GM19238 (cell line): Measurements from ENCODE around the gene MLLT10.
A peak's percentile ranks its signal among the peaks of the same experiment; 100 is the strongest.

Experiments used
- DNase-seq: peaks from one replicate; pipeline ENCODE4 v3.0.0; 2011; ENCODE audit warnings: low spot score; ENCODE audit not compliant: insufficient read length

The MLLT10 gene

GRCh38 chr10:21533467-21534279 is at the start of gene MLLT10:
Gene MLLT10 (plus strand): TSS chr10:21534232. CDS start chr10:21534645, 413 bp downstream.
- DNase-seq: peak; percentile 94

- no peak for DNase-seq
Measured at GRCh38 chr10:21487416-21488180, 46.4 kb upstream of the MLLT10 start.

- no peak for DNase-seq
Measured at GRCh38 chr10:21488246-21488956, 45.6 kb upstream of the MLLT10 start.

GRCh38 chr10:21488957-21489446 is 45.0 kb upstream of the MLLT10 start:
- no peak for DNase-seq

GRCh38 chr10:21490028-21490710 is 43.9 kb upstream of the MLLT10 start:
- DNase-seq: no peak

GRCh38 chr10:21490711-21491105 is 43.3 kb upstream of the MLLT10 start:
- DNase-seq: no peak

GRCh38 chr10:21492421-21492820 is 41.6 kb upstream of the MLLT10 start:
- DNase-seq: no peak

GRCh38 chr10:21493784-21494183 is 40.2 kb upstream of the MLLT10 start:
- no peak for DNase-seq

- DNase-seq: no peak
Measured at GRCh38 chr10:21494191-21495001, 39.6 kb upstream of the MLLT10 start.

- no peak for DNase-seq
Measured at GRCh38 chr10:21495002-21495751, 38.9 kb upstream of the MLLT10 start.

GRCh38 chr10:21495752-21496342 is 38.2 kb upstream of the MLLT10 start:
- DNase-seq: peak; percentile 93

- DNase-seq: no peak
Measured at GRCh38 chr10:21496343-21497176, 37.5 kb upstream of the MLLT10 start.

- DNase-seq: no peak
Measured at GRCh38 chr10:21497177-21497807, 36.7 kb upstream of the MLLT10 start.

- no peak for DNase-seq
Measured at GRCh38 chr10:21498377-21498776, 35.7 kb upstream of the MLLT10 start.

- DNase-seq: no peak
Measured at GRCh38 chr10:21498986-21499385, 35.0 kb upstream of the MLLT10 start.

- no peak for DNase-seq
Measured at GRCh38 chr10:21499701-21500577, 34.1 kb upstream of the MLLT10 start.

GRCh38 chr10:21500578-21500910 is 33.5 kb upstream of the MLLT10 start:
- DNase-seq: no peak
